C1 segment of cervical spinal cord (tissue), 14 donors: ENCODE results near the gene SSC5D.

Experiments used
- DNase-seq, 14 donors: peaks; one replicate each; lab custom pipeline; 2025; lab: John Stamatoyannopoulos, UW

SSC5D gene

DNA sequence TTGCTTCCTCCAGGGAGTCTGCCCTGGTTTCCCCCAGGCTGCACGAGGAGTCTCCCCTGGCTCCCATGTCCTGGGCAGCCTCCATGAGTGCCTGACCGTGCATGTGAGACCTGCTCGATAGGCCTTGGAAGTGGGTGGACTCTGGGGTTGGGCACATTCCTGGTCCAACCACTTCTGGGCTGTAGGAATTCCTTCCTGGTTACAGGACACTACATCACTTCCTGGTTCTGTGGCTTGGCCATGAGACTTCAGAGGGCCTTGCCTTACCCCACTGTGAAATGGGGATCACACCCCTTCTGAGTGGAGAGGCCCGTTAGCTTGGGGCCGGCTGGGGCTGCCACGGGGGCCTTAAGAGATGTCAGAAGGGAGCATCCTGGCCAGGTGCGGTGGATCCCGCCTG, 15.8 kb upstream of the SSC5D start:
- no peak for DNase-seq

DNA sequence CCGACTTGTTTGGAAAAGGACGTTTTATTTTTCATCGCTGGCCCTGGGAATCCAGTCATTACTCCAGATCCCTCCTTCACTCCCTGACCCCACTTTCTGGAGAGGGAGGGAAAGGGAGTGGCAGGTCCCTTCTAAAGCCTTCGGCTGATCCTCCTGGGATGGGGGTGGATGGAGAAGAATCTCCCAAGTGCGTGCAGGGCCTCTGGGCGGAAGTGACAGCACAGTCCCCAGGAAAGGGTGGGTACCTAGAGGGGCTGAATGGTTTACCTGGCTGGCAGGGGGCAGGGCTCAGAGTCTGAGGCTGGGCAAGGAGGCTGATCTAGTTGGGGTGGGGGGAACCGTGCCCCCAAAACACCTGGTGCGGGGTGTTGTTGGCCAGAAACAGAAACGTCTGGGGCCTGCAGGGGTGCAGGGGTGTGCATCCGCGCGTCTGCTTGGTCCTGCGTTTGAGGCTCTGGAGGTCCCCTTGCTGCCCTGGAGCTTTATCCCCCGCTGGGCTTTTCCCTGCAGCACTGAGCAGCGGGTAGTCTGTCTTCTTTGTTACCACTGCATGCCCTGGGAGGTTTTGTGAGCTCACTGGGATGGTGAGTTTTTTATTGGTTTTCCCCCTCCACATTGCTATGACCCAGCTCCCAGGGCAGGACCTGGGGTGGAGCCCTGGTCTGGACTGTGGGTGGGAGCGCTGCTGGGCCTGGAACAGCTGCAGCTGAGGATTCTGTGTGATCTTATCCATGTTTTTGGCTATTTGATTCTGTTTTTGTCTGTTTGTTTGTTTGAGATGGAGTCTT, 14.8 kb upstream of the SSC5D start:
- no peak for DNase-seq

DNA sequence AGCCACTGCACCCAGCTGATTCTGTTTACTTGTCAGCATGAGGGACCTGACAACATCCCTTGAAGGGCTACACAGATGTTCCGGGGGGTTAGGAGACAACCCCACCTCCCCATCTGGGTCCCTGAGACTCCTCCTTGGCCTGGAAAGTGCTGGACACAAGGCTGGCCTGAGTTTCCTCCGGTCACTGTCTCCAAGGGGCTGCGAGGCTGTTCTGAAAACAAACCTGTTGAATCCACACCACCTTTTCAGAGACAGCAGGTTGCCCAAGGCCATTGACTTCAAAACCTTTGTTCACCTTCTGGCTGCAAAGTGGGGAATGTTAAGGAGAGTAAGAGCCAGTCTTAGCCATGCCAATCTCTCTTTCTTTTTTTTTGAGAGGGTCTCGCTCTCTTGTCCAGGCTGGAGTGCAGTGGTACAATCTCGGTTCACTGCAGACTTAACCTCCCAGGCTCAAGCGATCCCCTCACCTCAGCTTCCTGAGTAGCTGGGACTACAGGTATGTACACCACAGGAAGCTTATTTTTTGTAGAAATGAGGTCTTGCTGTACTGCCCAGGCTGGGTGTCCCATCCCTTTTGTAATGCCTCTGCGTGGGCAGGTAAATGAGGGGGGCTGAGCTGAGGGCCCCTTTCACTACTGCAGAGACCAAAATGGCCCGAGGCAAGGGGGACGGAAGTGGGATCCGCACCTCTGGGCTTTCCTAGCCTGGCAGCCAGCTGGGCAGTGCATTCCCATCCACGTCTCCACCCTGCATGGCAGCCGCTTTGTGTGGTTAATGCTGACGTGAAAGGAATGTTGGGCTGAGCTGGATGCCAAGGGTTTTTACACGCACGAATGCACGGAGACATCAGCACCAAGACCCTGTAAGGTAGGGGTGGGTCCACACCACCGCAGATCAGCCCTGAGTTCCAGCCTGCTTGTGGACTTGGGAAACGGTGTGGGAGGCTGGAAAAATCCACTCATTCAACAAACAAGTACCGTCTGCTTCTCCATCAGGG, 13.7 kb upstream of the SSC5D start:
- no peak for DNase-seq

DNA sequence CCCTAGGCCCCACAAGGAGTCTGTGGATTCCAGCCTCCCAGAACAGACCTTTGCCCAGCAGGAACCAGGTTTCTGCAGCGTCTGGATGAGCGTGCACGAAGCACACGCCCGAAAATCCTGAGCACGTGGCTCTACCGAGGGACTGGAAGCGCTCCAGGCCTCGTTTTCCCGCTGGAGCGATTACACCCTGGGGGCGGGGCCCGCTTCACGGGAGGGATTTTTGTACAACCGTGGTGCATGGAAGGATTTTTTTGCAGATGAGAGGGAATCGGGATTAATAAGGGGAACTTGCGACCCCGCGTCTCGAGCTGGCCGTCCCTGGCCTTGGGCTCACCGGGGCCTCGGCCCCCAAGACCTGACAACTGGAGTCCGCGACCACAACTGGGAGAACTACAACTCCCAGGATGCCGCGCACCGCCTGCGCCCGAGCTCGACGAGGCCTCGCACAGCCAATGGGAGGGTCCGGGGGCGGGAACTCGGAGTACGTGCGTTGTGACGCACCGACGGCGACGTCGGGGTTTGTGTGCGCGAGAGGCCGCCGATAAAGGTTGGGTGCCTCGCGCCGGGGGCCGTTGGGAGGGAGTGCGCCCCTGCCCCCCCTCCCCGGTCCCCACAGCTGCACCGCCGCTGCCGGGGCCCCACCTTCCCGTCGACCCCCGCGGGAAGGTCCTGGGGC, 12.0 kb upstream of the SSC5D start, which contains the start of gene ZNF628:
Gene ZNF628, plus strand, starts transcription at position 518 of the 676 bp plus-strand sequence. CDS start 3,294 bp downstream, outside the sequence.
- DNase-seq: peak; percentile 89 to 98 (median 97)

DNA sequence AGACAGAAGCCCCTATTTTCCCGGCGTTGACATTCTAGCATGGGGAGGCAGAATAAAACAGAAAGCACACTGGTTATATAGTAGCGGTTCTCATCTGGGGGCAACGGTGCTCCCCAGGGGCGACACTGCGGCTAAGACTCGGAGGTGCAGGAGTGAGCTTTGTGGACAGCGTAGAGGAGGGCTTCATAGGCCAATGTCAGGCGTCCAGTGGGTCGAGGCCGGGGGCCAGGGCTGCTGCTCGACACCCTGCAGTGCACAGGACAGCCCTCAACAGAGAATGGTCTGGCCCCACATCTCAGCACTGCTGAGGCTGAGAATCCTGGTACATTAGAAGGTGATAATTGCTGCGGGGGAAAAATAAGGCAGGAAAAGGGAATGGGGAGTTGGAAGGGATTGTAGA, 10.3 kb upstream of the SSC5D start:
- no peak for DNase-seq

DNA sequence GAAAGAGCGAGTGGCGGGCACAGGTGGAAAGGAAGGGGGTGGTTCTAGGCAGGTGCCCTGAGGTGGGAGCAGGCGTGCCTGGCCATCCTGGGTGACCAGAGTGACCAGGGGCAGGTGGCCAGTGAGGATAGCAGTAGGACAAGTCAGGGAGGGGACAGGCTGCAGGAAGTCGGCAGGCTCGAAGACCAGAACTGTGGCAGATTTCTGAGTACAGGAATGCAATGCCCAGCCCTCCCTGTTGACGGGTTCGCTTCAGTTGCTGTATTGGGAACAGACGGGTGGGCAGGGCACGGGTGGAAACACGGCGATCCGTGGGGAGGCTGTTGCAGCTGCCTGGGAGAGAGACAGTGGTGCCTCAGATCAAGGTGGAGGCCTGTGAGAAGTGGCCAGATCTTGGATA, 9.9 kb upstream of the SSC5D start:
- DNase-seq: no peak

DNA sequence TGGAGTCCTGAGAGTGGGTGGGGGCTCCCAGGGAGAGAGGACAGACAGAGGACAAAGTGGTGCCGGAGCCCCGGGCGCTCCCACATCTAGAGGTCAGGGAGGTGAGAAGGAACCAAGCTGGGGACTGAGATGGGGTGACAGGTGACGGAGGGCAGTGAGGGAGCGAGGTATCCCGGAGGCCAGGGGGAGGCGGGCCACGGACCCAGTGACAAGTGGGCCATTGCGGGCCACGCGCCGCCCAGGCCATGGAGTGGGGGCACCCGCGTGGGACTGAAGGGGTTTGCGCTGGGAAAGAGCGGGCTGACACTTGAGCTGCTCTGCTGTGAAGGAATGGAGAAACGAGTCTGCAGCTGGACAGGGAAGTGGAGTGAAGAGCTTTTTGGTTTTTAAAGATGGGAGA, 9.2 kb upstream of the SSC5D start:
- DNase-seq: no peak

DNA sequence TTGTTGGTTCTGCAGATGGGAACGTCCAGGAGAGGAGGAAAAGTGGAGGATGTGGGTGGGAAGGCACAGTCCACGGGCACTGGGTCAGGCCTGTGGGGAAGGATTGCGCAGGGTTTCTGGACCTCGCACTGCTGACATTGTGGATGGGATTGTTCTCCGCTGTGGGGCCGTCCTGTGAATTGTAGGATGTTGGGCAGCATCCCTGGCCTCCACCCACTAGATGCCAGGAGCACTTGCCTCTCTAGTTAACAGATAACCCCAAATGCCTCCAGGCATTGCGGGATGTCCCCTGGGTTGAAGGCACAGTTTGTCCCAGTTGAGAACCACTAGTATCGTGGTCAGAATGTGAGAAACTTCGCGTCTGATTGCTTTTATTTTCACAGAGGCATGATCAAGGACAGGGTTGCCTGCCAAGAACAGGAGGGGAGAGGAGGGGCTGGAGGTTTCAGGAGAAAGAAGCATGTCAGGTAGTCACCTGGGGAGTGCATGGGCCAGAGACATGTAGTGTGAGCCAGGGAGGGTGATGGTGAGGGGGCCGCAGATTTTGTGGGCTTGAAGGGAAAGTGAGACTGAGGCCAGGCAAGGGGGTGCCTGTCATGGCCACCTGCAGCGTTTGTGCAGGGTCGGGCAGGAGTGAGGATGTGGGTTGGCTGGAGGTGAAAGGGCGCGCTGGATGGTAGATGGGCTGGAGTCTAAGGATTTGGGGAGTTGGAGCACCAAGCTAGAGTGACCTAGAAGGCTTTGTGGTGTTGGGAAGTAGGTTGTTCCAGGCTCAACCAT, 8.6 kb upstream of the SSC5D start:
- DNase-seq: no peak

DNA sequence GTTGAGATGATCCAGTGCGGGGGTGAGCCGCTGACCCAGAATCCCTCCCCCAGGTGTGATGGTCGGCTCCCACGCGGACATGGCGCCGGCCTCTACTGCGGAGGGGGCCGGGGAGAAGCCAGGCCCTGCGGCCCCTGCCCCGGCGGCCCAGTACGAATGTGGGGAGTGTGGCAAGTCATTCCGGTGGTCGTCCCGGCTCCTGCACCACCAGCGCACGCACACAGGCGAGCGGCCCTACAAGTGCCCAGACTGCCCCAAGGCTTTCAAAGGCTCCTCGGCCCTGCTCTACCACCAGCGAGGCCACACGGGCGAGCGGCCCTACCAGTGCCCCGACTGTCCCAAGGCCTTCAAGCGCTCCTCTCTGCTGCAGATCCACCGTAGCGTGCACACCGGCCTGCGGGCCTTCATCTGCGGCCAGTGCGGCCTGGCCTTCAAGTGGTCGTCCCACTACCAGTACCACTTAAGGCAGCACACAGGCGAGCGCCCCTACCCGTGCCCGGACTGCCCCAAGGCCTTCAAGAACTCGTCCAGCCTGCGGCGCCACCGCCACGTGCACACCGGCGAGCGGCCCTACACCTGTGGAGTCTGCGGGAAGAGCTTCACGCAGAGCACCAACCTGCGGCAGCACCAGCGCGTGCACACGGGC, 7.0 kb upstream of the SSC5D start:
- DNase-seq: no peak

DNA sequence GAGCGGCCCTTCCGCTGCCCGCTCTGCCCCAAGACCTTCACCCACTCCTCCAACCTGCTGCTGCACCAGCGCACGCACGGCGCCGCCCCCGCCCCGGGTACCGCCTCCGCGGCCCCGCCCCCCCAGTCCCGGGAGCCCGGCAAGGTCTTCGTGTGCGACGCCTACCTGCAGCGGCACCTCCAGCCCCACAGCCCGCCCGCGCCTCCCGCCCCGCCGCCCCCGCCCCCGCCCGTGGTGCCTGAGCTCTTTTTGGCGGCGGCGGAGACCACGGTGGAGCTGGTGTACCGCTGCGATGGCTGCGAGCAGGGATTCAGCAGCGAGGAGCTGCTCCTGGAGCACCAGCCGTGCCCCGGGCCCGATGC, 6.5 kb upstream of the SSC5D start:
- DNase-seq: no peak

DNA sequence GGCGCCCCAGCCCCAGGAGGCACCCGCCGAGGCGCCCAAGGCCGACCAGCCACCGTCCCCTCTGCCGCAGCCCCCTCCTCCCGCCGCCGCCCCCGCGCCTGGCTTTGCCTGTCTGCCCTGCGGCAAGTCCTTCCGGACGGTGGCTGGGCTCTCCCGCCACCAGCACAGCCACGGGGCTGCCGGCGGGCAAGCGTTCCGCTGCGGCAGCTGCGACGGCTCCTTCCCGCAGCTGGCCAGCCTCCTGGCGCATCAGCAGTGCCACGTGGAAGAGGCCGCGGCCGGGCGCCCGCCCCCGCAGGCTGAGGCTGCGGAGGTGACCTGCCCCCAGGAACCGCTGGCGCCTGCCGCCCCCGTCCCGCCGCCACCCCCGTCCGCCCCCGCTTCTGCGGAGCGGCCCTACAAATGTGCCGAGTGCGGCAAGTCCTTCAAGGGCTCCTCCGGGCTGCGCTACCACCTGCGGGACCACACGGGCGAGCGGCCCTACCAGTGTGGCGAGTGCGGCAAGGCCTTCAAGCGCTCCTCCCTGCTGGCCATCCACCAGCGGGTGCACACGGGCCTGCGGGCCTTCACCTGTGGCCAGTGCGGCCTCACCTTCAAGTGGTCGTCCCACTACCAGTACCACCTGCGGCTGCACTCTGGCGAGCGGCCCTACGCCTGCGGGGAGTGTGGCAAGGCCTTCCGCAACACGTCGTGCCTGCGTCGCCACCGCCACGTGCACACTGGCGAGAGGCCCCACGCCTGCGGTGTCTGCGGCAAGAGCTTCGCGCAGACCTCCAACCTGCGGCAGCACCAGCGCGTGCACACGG, 5.9 kb upstream of the SSC5D start:
- DNase-seq: no peak

DNA sequence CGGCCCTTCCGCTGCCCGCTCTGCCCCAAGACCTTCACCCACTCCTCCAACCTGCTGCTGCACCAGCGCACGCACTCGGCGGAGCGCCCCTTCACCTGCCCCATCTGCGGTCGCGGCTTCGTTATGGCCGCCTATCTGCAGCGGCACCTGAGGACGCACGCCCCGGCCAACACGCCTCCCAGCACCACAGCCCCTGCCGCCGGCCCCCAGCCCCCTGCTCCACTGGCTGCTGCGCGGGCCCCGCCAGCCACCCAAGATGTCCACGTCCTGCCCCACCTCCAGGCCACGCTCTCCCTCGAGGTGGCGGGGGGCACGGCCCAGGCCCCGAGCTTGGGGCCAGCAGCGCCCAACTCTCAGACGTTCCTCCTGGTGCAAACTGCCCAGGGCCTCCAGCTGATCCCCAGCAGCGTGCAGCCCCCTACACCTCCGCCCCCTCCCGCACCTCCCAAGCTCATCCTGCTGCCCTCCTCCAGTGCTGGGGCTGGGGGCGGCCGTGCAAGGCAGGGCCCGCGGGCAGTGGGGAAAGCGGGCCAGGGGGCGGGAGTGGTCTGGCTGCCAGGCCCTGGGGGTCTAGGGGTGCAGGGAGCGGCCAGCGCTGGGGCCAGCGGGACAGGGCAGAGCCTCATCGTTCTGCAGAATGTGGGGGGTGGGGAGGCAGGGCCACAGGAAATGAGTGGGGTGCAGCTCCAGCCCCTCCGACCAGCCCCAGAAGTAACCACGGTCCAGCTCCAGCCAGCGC, 5.1 kb upstream of the SSC5D start:
- DNase-seq: no peak

DNA sequence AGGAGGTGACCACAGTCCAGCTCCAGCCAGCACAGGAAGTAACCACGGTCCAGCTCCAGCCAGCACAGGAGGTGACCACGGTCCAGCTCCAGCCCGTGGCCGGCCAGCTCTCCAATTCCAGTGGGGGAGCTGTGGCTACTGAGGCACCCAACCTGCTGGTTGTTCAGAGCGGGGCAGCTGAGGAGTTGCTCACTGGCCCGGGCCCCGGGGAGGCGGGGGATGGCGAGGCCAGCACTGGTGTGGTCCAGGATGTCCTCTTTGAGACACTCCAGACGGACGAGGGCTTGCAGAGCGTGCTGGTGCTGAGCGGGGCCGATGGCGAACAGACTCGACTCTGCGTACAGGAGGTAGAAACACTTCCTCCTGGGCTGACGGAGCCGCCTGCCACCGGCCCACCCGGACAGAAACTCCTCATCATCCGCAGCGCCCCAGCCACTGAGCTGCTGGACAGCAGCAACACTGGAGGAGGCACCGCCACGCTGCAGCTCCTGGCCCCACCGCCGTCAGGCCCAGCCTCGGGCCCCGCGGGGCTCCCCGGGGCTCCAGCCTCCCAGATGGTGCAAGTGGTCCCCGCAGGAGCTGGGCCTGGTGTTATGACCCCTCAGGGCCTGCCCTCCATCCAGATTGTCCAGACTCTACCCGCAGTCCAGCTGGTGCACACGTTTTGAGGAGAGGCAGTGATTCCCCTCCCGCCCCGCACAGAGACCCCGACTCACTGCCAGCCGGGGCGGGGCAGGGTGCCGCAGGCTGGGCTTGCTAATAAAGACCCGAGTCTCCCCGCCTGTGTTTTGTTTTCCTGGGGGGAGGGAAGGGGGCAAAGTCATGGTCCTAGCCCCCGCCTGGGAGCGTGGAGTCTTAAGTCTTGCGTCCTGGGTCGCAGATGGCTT, 4.3 kb upstream of the SSC5D start:
- no peak for DNase-seq

DNA sequence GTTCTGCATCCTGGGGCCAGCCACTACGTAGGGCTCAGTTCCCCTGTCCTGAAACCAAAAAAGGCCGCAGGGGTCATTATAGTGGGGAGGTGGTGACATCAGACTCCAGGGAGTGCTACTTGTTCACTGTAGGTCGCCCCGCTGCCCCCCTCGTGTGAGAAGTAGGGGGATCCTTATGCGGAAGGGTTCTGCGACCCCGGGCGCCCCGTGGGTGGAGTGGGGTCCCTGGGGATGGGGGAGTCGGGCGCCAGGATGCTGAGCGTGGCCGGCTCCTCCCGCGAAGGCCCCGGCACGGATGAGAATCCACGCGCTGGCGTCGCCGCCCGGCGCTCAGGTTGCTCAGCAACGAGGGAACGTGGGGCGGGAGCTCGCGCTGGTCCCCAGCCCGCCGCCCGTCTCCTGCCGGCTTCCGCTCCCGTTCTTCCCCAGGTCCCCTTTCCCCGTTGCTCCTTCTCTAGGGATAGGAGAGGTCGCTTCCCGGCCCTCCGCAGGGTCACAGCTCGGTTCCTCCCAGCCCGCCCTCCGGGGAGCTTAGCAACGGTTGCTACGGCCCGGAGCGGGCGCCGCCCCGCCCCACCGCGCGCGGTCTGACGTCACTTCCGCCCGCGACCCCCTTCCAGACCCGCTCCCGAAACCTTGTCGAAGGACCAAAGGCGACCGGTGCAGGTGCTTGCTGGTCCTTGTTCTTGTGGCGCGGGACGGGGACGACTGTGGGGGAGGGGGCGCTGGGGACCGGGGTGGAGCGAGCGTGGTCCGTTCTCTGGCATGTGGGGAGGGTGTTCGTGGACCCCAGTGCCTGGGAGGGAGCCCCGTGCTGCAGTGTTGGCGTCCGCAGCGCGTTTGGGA, 3.4 kb upstream of the SSC5D start, which contains the start of gene NAT14:
Gene NAT14, plus strand, starts transcription at position 596 of the 846 bp plus-strand sequence. CDS start 521 bp downstream, outside the sequence.
- peak in 10 of 14 donors; percentile 25 to 57 (median 46) for DNase-seq

DNA sequence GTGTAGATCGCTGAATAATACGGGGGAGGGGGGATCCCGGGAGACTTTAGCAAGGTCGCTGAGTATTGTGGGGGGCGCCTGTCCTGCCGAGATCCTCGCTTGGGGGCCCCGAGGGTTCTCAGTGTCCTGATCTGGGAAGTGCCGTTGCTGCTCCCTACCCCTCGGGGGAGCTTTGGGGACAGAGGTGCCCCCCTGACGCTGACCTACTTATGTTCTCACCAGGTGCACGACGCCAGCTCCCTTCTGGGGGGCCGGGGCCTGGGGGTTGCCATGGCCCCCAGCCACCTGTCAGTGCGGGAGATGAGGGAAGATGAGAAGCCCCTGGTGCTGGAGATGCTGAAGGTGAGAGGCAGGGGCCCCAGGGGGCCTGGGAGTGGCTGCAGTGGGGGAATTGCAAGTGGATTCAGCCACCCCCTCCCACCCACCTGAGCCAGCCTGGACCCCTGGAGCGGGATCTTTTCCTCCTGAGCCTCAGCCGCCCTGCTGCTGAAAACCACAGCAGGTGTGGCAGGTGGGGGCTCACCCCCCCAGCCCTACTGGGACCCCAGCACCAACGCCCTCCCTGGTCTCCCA, 2.7 kb upstream of the SSC5D start:
- DNase-seq: no peak
